H1 (cell line): ENCODE results near the gene LRBA. TPM values are rescaled to one million over a fixed set of nuclear protein-coding genes. Genes with fewer than 3 reads are reported as not detected.

Experiments
- CTCF ChIA-PET: fragments of 300-600 bp; sonication (Branson Sonifier 250); formaldehyde crosslinking; loops from one replicate; lab custom pipeline; 2021; ENCODE audit not compliant: partially characterized antibody; lab: Charles Lee
- POLR2A ChIA-PET: fragments of 300-600 bp; sonication (Branson Sonifier 250); formaldehyde crosslinking; loops from one replicate; lab custom pipeline; 2021; ENCODE audit warnings: inconsistent platforms; ENCODE audit not compliant: partially characterized antibody; lab: Charles Lee
- DNase-seq, 2 experiments: peaks; one replicate each; pipeline versions ENCODE4 v3.0.0 to v3.0.0-alpha.2; 2010 to 2022; ENCODE audit warnings: low spot score in 2 of 2, low read depth in 1 of 2, mixed read lengths in 1 of 2
- FAIRE-seq: peaks from 2 replicates; lab custom pipeline; 2011; peaks lifted over from hg19 to GRCh38; lab: Jason Lieb, UNC
- H2AFZ ChIP-seq: 2 replicates; pipeline ENCODE4 v1.8.1; 2012; ENCODE audit warnings: low read length, inconsistent platforms
- H2AK5ac ChIP-seq: 2 replicates; pipeline ENCODE4 v1.6.1; 2013; ENCODE audit warnings: low read depth, low read length
- H2BK120ac ChIP-seq: replicated peaks from 2 replicates; pipeline ENCODE3; 2013; ENCODE audit warnings: low read depth, low read length, inconsistent platforms
- H2BK12ac ChIP-seq: 2 replicates; pipeline ENCODE4 v1.6.1; 2013; ENCODE audit warnings: low read depth, low read length
- H2BK15ac ChIP-seq: 2 replicates; pipeline ENCODE4 v1.6.1; 2013; ENCODE audit warnings: low read length
- H2BK20ac ChIP-seq: 2 replicates; pipeline ENCODE4 v1.6.1; 2013; ENCODE audit warnings: low read length
- H2BK5ac ChIP-seq: 2 replicates; pipeline ENCODE4 v1.6.1; 2013; ENCODE audit warnings: low read depth, low read length
- H3K14ac ChIP-seq: 2 replicates; pipeline ENCODE4 v1.6.1; 2013; ENCODE audit warnings: inconsistent platforms; ENCODE audit not compliant: insufficient read length
- H3K18ac ChIP-seq: 2 replicates; pipeline ENCODE4 v1.6.1; 2013; ENCODE audit warnings: low read length; ENCODE audit errors: extremely low read depth
- H3K23ac ChIP-seq: 2 replicates; pipeline ENCODE4 v1.6.1; 2013; ENCODE audit warnings: inconsistent platforms; ENCODE audit not compliant: insufficient read length
- H3K23me2 ChIP-seq: 2 replicates; pipeline ENCODE4 v1.6.1; 2013; ENCODE audit warnings: low read depth, low read length
- H3K27ac ChIP-seq: 2 replicates; pipeline ENCODE4 v1.6.1; 2011; ENCODE audit warnings: low read depth, low read length, inconsistent platforms
- H3K27me3 ChIP-seq, 4 experiments: replicated peaks in 1 of 4; 1 replicate in 1 of 4; 2 replicates in 3 of 4; pipeline versions ENCODE4 v1.6.1 to v1.8.1; 2011 to 2013; ENCODE audit warnings: low read length in 3 of 4, mild to moderate bottlenecking in 3 of 4, inconsistent platforms in 2 of 4, mixed read lengths in 2 of 4, moderate library complexity in 1 of 4; ENCODE audit not compliant: control insufficient read depth in 3 of 4, insufficient read depth in 3 of 4; ENCODE audit errors: extremely low read depth in 1 of 4
- H3K36me3 ChIP-seq, 4 experiments: 2 replicates each; pipeline versions ENCODE4 v1.6.1 to v1.8.1; 2011 to 2013; ENCODE audit warnings: mild to moderate bottlenecking in 4 of 4, low read length in 3 of 4, moderate library complexity in 2 of 4, control low read depth in 1 of 4, inconsistent platforms in 1 of 4; ENCODE audit not compliant: insufficient read depth in 4 of 4, control insufficient read depth in 2 of 4
- H3K4ac ChIP-seq: replicated peaks from 2 replicates; pipeline ENCODE3; 2013; ENCODE audit warnings: low read length, low read depth, mixed read lengths, inconsistent platforms; ENCODE audit not compliant: insufficient read length
- H3K4me1 ChIP-seq, 4 experiments: replicated peaks in 1 of 4; 1 replicate in 1 of 4; 2 replicates in 3 of 4; pipeline versions ENCODE4 v1.6.1 to v1.8.1; 2011 to 2013; ENCODE audit warnings: low read length in 3 of 4, inconsistent platforms in 2 of 4, mixed read lengths in 1 of 4; ENCODE audit not compliant: insufficient read depth in 4 of 4, control insufficient read depth in 3 of 4
- H3K4me2 ChIP-seq, 2 experiments: 2 replicates each; pipeline versions ENCODE4 v1.6.1 to v1.8.1; 2011 to 2013; ENCODE audit warnings: low read depth in 2 of 2, low read length in 2 of 2, control low read depth in 1 of 2, inconsistent platforms in 1 of 2, mild to moderate bottlenecking in 1 of 2; ENCODE audit not compliant: insufficient read depth in 1 of 2
- H3K4me3 ChIP-seq, 4 experiments: fragments of 200-600, 300-600 bp in 1 of 4; sonication (generic), shearing (Covaris generic), sonication (Bioruptor Twin) in 1 of 4; 2 replicates each; pipeline versions ENCODE4 v1.5.1 to v1.8.1; 2011 to 2016; ENCODE audit warnings: low read length in 4 of 4, low read depth in 3 of 4, control low read depth in 2 of 4, inconsistent platforms in 2 of 4, mild to moderate bottlenecking in 2 of 4, mixed read lengths in 1 of 4, moderate library complexity in 1 of 4; ENCODE audit not compliant: insufficient read depth in 2 of 4; ENCODE audit errors: extremely low read depth in 1 of 4
- H3K56ac ChIP-seq: replicated peaks from 2 replicates; pipeline ENCODE3; 2013; ENCODE audit warnings: low read depth, mild to moderate bottlenecking, mixed read lengths, low read length, inconsistent platforms; ENCODE audit not compliant: insufficient read length
- H3K79me1 ChIP-seq: 2 replicates; pipeline ENCODE4 v1.6.1; 2013; ENCODE audit warnings: low read depth, low read length, control low read depth
- H3K79me2 ChIP-seq, 2 experiments: 2 replicates each; pipeline versions ENCODE4 v1.6.1 to v1.8.1; 2012 to 2013; ENCODE audit warnings: low read length in 2 of 2, mild to moderate bottlenecking in 2 of 2, inconsistent platforms in 1 of 2; ENCODE audit not compliant: insufficient read depth in 2 of 2, control insufficient read depth in 1 of 2
- H3K9ac ChIP-seq, 4 experiments: replicated peaks in 1 of 4; 1 replicate in 1 of 4; 2 replicates in 3 of 4; pipeline versions ENCODE4 v1.6.1 to v1.8.1; 2011 to 2013; ENCODE audit warnings: low read depth in 3 of 4, low read length in 3 of 4, control low read depth in 2 of 4, mild to moderate bottlenecking in 2 of 4, moderate library complexity in 2 of 4, inconsistent platforms in 1 of 4; ENCODE audit errors: extremely low read depth in 1 of 4
- H3K9me3 ChIP-seq, 2 experiments: 2 replicates each; pipeline versions ENCODE4 v1.6.1 to v1.8.1; 2012 to 2013; ENCODE audit warnings: mild to moderate bottlenecking in 2 of 2, moderate library complexity in 2 of 2, control low read depth in 1 of 2, inconsistent platforms in 1 of 2, low read depth in 1 of 2, low read length in 1 of 2, mixed read lengths in 1 of 2; ENCODE audit not compliant: insufficient read depth in 2 of 2
- H4K20me1 ChIP-seq, 2 experiments: replicated peaks in 1 of 2; 2 replicates each; pipeline versions ENCODE3 to v1.8.1; 2011 to 2013; ENCODE audit warnings: inconsistent platforms in 2 of 2, low read length in 2 of 2, mild to moderate bottlenecking in 1 of 2; ENCODE audit not compliant: insufficient read depth in 2 of 2, control insufficient read depth in 1 of 2
- H4K5ac ChIP-seq: 2 replicates; pipeline ENCODE4 v1.6.1; 2013; ENCODE audit warnings: low read length, low read depth, mixed read lengths, inconsistent platforms; ENCODE audit not compliant: insufficient read length
- H4K8ac ChIP-seq: 2 replicates; pipeline ENCODE4 v1.8.0; 2013; ENCODE audit warnings: mild to moderate bottlenecking, moderate library complexity, low read length, inconsistent platforms; ENCODE audit not compliant: insufficient read depth; ENCODE audit errors: extremely low read depth
- H4K91ac ChIP-seq: replicated peaks from 2 replicates; pipeline ENCODE3; 2013; ENCODE audit warnings: low read length, mixed read lengths, inconsistent platforms; ENCODE audit not compliant: insufficient read length
- BACH1 ChIP-seq: IDR thresholded peaks from 2 replicates; pipeline ENCODE4 v1.6.1; 2012; ENCODE audit warnings: low read length, improper control_type of control experiment
- BRCA1 ChIP-seq: IDR thresholded peaks from 2 replicates; pipeline ENCODE4 v1.6.1; 2012; ENCODE audit warnings: low read depth, low read length, improper control_type of control experiment
- CBX8 ChIP-seq: fragments of 300-800, 300-1000 bp; sonication (generic); IDR thresholded peaks from 2 replicates; pipeline ENCODE4 v1.7.1; 2016; ENCODE audit warnings: low read depth, low read length, borderline replicate concordance
- CHD1 ChIP-seq: IDR thresholded peaks from 2 replicates; pipeline ENCODE4 v1.6.1; 2012; ENCODE audit warnings: low read depth, low read length, improper control_type of control experiment
- CREB1 ChIP-seq: IDR thresholded peaks from 2 replicates; pipeline ENCODE4 v1.6.1; 2012; ENCODE audit warnings: inconsistent platforms
- EGR1 ChIP-seq: IDR thresholded peaks from 2 replicates; pipeline ENCODE4 v1.6.1; 2011; ENCODE audit warnings: low read depth, low read length, borderline replicate concordance
- JUN ChIP-seq: IDR thresholded peaks from 2 replicates; pipeline ENCODE4 v1.6.1; 2011; ENCODE audit warnings: low read depth, mild to moderate bottlenecking, improper control_type of control experiment, low read length
- NANOG ChIP-seq: IDR thresholded peaks from 2 replicates; pipeline ENCODE4 v1.6.1; 2011; ENCODE audit warnings: low read length, low read depth, mild to moderate bottlenecking, inconsistent platforms; ENCODE audit not compliant: insufficient read depth, poor library complexity, severe bottlenecking
- NRF1 ChIP-seq: IDR thresholded peaks from 2 replicates; pipeline ENCODE4 v1.6.1; 2011; ENCODE audit warnings: mild to moderate bottlenecking, low read depth, low read length, improper control_type of control experiment
- POLR2A ChIP-seq, 2 experiments: IDR thresholded peaks; 1 replicate in 1 of 2; 2 replicates in 1 of 2; pipeline ENCODE4 v1.6.1; 2011; ENCODE audit warnings: low read depth in 2 of 2, low read length in 2 of 2, mild to moderate bottlenecking in 2 of 2; ENCODE audit errors: control extremely low read depth in 1 of 2
- POLR2AphosphoS5 ChIP-seq: IDR thresholded peaks from 2 replicates; pipeline ENCODE4 v1.6.1; 2011; ENCODE audit warnings: low read depth, low read length
- POU5F1 ChIP-seq: IDR thresholded peaks from 2 replicates; pipeline ENCODE4 v1.6.1; 2011; ENCODE audit warnings: low read depth, mild to moderate bottlenecking, low read length, moderate library complexity
- SIN3A ChIP-seq, 2 experiments: IDR thresholded peaks in 1 of 2; conservative IDR thresholded peaks in 1 of 2; 2 replicates each; pipeline ENCODE4 v1.6.1; 2011 to 2012; ENCODE audit warnings: low read length in 2 of 2, improper control_type of control experiment in 1 of 2, low read depth in 1 of 2, mild to moderate bottlenecking in 1 of 2
- SP1 ChIP-seq: IDR thresholded peaks from 2 replicates; pipeline ENCODE4 v1.6.1; 2011; ENCODE audit warnings: low read depth, low read length
- TAF1 ChIP-seq: IDR thresholded peaks from 2 replicates; pipeline ENCODE4 v1.6.1; 2011; ENCODE audit warnings: mild to moderate bottlenecking, low read depth, low read length
- TBP ChIP-seq: IDR thresholded peaks from 2 replicates; pipeline ENCODE4 v1.6.1; 2011; ENCODE audit warnings: low read depth, low read length, improper control_type of control experiment
- polyA plus RNA-seq, 7 experiments: library from polyadenylated mRNA; depleted of rRNA in 3 of 7; stranded (reverse) in 5 of 7; unstranded in 2 of 7; fragments of >200 nt in 5 of 7; fragments of 200-250 nt in 2 of 7; gene quantifications; 1 replicate in 5 of 7; 2 replicates in 1 of 7; 4 replicates in 1 of 7; pipeline versions ENCODE4 v1.2.1 to v1.2.3, GENCODE V29; 2011 to 2013; ENCODE audit warnings: missing spikeins in 2 of 7, mixed read lengths in 2 of 7
- total RNA-seq: library from RNA; stranded (reverse); fragmentation: NEBNext Ultra II Directional; extraction: Animal tissue kit (Norgen Biotek cat#: 25700); gene quantifications from 2 replicates; pipeline ENCODE4 v1.2.1, GENCODE V29; 2021
- TF ChIP-seq, protein P1 (sequence below): IDR thresholded peaks from 2 replicates; pipeline ENCODE4 v1.6.1; 2011; ENCODE audit warnings: low read depth, mild to moderate bottlenecking, low read length; ENCODE audit not compliant: insufficient read depth

Gene LRBA
- total and polyA plus RNA-seq, 2 of the 8 experiments (the other 6 are each of a cell fraction or from before 2014, with no cell fraction given) = 54.6 to 83.2 TPM

DNA sequence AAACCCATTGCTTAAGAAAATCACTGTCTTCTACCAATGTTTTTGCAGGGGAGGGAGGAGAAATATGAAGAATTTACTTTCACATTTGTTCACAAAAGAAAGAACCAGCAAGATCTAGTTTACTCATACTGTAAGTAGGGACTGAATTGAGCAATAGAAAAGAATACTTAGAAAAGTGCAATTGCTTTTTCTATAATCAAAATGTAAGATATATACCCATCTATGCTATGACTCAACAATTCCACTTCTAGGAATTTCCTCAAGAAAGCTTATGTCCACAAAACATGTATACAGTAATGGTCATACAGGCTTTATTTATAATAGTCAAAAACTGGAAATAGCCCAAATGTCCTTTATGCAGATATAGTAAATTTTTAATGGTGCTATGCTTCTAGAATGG is 196.4 kb downstream of the LRBA start:
- ChIA-PET CTCF (interaction anchor here (1.0 to 1.6 kb wide), 3 partner anchors 10 to 16 kb away, joined by 3 to 4 read pairs (median 3); no protein-coding TSS in a partner anchor), POLR2A (no interaction called here)
- H2AFZ ChIP-seq = no peak overlapping the region
- no peak overlapping the region for H2BK12ac ChIP-seq
- FAIRE-seq = no peak
- no peaks in the 10 kb centered on the region for H3K23me2 ChIP-seq
- no peak overlapping the region for H4K5ac ChIP-seq
- no peak overlapping the region for H3K14ac ChIP-seq
- no peak overlapping the region for H3K4me2 ChIP-seq
- H3K9me3 ChIP-seq = no peaks in the 10 kb centered on the region
- H2BK15ac ChIP-seq = no peak overlapping the region
- no peaks in the 10 kb centered on the region; a peak in 1 of 8 replicates for H3K36me3 ChIP-seq
- 0 out of 7 replicates have a peak, but pooled peaks cover 0 to 3% (median 0%) of the 10 kb centered on the region in 4 experiments for H3K4me1 ChIP-seq
- H3K4me3 ChIP-seq = no peak overlapping the region
- no peak overlapping the region for H2BK5ac ChIP-seq
- H4K91ac ChIP-seq = no peak overlapping the region
- no peaks in the 10 kb centered on the region for H4K20me1 ChIP-seq
- no peak overlapping the region for H3K27ac ChIP-seq
- H2BK120ac ChIP-seq = no peak overlapping the region
- no peaks in the 10 kb centered on the region for H3K27me3 ChIP-seq
- H2BK20ac ChIP-seq = no peak overlapping the region
- H3K79me2 ChIP-seq = no peaks in the 10 kb centered on the region
- no peak for DNase-seq
- no peak overlapping the region for H3K4ac ChIP-seq
- H3K56ac ChIP-seq = no peak overlapping the region
- no peak overlapping the region for H3K9ac ChIP-seq
- H3K79me1 ChIP-seq = no peaks in the 10 kb centered on the region
- no peak overlapping the region for H3K18ac ChIP-seq
- H4K8ac ChIP-seq = no peak overlapping the region
- H2AK5ac ChIP-seq = no peak overlapping the region
- H3K23ac ChIP-seq = no peak overlapping the region
- TF ChIP-seq, protein P1, sequence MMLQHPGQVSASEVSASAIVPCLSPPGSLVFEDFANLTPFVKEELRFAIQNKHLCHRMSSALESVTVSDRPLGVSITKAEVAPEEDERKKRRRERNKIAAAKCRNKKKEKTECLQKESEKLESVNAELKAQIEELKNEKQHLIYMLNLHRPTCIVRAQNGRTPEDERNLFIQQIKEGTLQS = no peak
- TF ChIP-seq POLR2A (IDR thresholded peaks at IDR 0.05; ENCODE audit: control extremely low read depth in 1 of 2, low read depth in 2 of 2, low read length in 2 of 2) (no peak), SP1 (no peak), JUN (no peak), BACH1 (no peak), CHD1 (no peak), CREB1 (no peak), SIN3A (conservative IDR thresholded peaks at IDR 0.05 in 1 of 2, IDR thresholded peaks at IDR 0.05 in 1 of 2; ENCODE audit: low read depth in 1 of 2, low read length in 2 of 2) (no peak), POU5F1 (no peak), NANOG (no peak), BRCA1 (no peak), TAF1 (no peak), EGR1 (no peak), CBX8 (no peak), TBP (no peak), NRF1 (no peak), POLR2AphosphoS5 (no peak)
